CD4-positive, alpha-beta T cell treated with Interleukin-6 for 4 hours (primary cell): ENCODE measurements around the gene SYTL2.

Experiments
- DNase-seq: peaks from one replicate; pipeline ENCODE4 v3.0.0-alpha.2; 2020; ENCODE audit warnings: mixed read lengths

Gene SYTL2

DNA sequence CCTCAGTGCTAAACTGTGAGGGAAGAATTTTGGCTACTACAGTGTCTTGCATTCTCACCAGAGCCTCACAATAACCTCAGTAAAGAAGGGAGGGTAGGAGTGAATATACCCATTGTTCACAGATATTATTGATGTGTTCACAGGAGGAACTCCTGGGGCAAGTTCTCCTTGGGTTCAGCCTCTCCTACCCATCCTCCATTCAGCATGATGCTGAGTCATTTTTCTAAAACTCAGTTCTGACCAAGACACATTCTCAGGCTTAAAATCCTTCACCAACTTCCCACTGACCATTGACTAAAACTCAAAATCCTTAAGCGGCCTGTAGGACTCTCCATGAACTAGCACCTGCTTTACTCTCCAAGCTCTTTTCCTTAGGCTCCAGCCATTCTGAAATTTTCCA is 48.7 kb downstream of the SYTL2 start:
- no peak for DNase-seq

DNA sequence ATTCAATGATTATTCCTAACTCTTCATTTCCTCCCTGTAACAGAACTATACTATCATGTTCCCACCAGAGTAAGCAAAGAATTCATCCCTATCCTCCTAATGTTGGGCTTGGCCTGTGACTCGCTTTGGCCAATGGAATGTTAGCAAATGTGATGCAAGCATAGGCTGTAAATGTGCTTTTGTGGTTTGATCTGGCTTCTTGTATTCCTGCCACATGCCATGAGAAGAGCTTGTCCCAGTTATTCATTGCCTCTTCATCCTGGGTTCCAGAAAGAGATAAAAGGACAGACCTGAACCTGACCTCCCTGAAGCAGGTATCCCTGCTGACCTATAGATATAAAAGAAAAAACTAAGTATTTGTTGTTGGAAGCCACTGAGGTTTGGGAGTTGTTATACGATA is 51.0 kb downstream of the SYTL2 start:
- no peak for DNase-seq

DNA sequence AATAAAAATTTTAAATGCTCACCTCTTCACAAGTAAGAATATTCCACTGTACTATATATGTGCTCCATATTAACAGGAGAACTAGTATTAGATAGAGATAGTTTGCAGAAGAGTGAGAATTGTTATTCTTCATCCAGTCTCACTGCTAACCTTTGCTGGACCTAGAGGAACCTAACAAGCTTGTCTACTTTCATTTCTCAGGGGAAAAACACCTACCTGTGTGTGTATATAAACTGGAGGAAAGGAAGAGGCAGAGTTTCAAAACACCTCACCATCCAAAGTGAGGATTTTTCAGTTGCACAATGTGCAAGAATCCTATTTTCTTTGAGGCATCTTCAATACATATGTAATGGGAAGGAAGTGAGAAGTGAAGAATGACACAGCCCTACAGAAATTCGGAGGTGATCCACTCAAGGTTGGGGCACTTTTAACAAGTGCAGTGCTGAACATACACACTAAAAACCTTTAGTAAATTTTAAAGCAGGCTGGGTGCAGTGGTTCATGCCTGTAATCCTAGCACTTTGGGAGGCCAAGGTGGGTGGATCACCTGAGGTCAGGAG is 52.4 kb downstream of the SYTL2 start:
- no peak for DNase-seq

DNA sequence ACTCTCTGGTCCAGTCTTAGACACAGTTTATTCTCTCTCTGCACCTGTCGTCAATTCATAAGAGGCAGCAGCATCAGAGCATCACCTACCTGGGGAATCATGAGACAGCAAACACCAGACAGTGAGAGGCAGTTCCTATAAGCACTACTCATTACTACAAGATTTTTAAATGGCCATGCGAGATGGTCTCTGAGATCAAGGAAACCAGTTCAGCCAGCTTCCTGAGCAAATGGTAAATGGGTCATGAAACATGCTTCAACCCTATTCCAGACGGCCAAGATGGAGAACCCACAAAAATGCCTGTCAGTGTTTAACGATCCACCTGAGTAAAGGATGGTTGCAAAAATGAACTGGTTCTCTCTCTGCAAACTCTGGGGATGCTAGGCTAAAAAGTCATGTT is 52.9 kb downstream of the SYTL2 start:
- no peak for DNase-seq

DNA sequence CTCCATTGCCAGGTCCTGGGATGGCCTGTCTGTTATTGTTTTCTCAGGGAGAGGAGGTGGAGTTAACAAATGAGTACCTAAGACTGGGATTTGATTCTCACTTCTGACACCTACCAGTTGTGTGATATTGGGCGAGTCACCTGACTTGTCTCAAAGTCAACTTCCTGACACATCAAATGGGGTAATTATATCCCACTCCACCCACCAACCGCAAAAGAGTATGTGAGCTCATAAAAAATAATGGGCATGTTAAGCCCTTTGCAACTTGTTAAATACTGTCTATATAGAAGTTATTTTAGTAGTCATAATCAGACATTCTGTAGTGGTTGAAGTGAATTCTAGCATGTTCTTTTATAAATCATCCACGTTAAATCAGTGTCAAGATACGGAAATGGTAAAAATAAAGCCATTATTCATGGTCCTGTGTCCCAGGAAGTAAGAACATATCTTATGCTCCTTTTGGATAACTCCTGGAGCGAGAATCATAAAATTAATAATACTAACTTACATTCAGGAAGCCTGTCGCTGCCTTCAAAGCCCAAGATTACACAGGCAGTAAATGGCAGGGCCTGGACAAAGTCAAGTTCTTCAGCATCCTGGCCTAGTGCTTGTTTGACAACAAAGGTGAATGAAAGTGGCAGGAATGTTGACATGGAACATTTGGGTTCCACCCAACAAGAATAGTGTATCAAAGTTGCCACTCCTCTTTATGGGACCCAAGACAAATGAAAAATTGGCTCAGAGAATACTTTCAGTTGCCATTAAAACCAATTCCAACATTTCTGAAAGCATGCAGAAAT is 54.3 kb downstream of the SYTL2 start:
- DNase-seq: peak; percentile 54

DNA sequence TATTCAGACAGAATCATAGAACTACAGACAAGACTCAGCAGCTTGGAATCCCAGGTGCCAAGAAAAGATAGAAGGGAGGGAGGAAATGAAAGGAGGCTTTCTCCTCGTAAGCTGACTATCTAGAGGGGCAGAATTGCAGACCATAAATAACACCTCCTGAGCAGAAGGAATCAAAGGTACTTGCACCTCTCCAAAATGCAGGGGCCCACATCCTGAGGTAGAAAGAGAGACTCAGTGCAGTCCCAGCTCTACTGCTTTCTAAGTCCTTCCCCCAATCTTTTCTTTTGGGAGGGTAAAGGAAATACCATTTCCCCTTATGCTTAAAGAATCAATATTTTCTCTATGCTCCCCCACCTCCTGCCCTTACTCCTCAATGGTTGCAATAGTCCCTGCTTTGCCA is 55.2 kb downstream of the SYTL2 start:
- DNase-seq: no peak

DNA sequence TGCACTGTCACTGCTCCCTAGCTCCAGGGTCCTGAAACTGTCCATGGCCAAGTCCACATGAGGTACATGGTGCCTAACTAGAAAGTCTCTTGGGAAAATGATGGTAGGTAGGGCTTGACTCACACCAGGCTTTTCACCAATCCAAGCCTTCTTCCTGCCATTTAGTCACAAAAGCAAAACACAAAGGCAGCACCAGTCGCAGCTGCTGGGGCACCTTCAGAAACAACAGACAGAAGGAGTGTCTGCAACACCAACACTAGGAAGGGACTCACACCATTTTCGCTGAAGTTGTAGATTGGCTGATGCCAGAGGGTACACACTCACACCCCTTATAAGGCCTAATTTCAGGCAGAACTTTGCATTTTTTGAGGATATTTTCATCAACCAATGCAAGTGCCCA is 55.7 kb downstream of the SYTL2 start:
- DNase-seq: peak; percentile 38

DNA sequence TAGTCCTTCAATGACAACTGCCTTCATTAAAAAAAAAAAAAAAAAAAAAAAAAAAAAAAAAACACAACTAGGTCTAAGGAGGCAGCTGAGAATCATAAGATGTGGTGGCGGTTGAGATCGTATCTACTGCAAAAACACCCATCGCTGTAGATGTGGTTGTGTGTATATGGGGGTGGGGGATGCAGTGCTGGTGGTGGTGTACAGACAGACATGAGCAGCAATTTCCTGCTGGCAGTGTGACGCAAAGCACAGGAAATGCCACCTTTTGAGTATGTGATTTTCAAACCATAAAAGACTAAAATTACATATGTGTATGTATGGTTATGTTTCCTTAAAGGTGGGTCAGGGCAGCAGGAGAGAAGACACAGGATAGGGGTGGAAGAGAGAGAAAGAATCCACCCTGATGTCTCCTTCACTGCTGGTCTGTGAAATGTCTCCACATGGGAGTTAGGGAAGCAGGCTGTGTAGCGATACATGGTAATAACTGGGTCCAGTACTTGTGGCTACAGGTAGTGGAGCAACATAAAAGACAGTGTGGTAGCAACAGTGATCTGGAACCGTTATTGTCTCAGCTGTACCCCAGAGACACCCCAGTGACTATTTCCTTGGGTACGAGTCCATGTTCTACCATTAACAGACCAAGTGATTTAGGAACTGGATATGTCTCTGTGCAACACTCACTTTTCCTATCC is 57.9 kb downstream of the SYTL2 start:
- DNase-seq: peak; percentile 90

DNA sequence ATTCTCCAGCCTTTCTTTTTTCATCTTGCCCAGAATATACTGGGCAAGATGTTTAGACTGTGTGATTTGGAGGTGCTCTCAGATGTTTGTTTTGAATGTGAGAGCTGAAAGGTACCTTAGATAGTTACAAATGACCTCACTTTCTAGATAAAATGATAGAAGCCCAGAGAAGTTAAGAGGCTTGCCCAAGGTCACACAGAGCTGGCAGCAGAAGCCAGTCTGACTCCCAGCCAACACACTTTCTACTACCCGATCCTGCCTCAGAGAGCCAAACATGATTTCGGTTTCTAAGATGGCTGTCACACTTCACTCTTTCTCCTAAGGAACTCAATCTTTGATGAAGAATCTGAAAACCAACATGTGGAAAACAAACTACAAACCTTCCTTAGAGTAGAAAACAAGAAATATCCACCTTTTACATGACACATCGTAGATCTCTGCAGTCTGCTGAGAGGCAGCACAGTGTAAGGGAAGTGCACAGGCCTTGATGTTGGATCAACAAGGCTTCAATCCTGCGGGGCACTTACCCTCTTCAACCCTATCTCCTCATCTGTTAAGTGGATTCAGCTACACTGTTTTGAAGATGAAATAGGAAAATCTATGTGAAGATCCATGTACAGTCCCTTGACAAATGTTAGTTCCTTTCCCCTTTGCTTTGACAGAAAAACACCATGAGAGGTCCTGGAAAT is 58.6 kb downstream of the SYTL2 start:
- DNase-seq: peak; percentile 54

DNA sequence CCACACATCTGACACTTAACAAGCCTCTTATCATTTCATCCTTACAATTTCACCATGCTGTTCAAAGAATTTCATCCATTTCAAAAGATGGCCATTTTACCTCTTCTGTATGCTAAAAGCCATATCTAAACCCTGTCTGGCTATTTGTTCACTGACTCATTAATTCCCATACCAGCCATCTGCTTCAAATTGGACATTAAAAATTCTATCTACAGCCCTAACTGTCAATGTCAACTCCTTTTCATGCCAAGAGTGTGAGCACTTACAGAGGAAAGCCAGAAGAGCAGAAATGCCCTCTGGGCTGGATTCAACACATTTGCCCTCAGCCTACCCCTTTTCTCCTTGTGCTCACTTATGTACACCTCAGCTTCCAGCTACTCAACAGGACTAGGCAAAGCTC is 59.2 kb downstream of the SYTL2 start:
- DNase-seq: no peak

DNA sequence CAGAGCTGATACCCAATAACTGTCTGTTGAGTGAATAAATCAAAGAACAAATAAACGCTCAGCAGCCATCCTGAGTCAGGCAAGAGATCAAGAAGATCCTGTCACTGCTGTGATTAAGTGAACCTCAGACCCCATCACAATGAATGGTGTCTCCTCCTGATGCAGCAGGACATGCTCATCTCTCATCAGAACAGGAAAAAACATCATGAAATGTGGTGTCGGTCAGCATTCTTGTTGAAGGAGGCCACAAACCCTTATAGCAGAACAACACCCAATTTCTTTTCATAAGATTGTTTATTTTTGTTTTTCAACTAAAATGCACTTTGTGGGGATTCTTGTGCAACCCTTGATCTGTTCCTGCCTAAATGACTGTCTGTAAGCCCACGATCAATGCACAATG is 60.3 kb downstream of the SYTL2 start:
- DNase-seq: peak; percentile 15

DNA sequence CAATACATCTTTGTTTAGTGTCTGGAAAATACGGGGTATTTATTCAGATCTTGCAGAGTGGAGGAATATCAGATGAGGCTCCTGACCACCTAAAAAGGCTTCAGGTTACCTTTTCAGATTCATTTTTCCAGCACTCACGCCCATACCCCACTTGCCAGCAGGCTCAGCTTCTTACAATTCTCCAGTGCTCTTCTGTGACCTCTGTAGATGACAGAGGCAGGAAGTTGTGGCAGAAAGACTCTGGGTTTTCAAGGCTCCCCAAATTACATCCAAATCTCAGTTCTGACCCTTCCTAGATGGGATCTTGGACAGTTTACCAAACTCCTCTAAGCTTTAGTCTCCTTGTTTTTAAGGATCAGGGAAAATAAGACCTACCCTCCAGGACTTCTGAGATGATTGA is 61.1 kb downstream of the SYTL2 start:
- DNase-seq: peak; percentile 22

DNA sequence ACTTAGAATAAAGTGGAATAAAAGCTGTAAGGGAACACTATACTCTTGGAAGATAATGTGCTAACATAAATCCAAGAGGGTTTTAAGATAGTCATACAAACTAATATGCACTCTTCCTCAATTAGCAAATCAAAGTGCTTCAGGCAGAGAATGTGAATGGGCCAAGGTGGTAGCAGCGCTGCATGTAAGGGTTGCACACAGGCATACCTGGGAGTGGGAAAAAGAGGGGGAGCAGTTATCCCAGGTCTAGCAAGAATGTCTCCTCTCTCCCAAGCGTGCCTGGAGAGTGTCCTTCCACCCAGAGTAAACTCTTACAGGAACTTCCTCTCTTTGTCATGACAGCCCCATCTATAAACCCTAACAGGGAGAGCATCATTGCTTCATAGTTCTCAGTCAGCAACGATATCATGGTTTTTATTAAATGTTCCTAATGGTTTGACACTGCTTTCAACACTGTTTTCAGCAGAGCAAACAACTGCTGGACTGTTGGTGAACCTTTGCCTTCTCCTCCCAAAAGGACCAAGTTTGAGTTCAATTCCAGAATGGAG is 61.6 kb downstream of the SYTL2 start:
- DNase-seq: no peak

DNA sequence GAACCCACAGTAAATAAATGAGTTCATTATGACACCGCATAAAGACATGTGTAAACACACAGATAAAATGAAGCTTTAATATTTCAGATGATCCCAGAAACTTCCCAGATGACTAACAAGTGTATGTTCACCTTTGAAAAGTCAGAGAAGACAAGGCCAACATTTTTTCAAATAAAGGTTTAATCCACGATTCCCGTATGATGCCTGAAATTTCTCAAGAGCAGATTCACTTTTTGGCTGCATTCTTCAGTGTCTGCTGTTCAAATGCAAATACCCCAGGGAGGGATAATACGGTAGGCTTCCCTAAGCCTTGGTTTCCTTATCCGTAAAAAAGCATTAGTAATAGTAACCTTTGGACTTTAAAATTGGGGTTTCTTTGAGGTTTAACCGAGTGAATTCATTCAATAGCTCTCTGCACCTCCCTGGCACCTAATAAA is 62.5 kb downstream of the SYTL2 start:
- no peak for DNase-seq

DNA sequence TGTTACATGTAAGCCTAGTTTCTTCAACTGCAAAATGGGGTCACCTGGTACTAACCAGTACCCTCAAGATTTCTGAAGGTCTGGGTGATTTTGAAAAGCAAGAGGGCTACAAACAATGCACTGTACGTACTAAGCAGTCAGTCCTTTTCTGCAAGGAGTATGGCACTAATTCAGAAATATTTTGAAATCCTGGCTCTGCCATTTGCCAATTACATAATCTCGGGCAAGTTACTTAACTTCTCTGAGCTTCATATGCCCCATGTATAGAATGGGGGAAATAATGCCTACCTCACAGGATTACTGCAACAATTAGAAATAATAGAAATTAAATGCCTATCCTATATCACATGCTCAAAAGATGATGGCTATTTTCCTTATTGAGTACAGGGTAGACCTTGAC is 64.3 kb downstream of the SYTL2 start:
- no peak for DNase-seq

DNA sequence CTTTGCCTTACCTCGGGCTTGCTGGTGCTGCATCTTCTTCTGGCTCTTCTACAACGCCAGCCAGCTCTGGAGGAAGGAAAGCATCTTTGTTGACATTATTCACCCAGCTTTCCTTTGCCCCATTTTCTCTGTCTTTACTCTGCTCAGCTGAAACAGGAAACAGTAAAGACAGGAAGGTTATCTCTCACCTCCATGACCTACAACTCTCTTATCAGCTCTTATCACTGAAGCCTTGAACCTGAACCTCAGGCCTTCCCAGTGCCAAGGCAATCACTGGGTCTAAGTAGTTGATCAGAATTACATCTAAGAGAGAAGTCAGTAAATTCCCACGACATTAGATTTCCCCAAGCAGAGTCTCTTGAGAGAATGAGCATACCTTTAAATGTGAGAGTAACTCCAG is 65.3 kb downstream of the SYTL2 start:
- peak; percentile 29 for DNase-seq

DNA sequence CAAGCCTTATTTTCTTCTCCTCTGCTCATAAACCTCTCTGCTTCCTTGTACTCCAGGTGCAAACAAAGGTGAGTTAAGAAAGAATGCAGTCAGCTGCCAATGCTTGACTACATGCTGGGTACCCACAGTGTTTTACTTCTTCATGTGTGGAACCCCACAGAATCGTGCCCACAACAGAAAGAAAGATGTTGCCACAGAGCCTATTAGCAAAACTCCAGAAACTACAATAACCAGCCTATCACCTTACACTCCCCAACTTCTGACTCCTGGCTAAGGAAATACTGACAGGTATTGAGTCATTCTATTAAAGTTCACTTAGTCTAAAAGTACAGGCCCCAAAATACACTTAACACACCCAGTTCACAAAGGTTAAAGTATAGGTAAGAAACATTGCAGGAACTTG is 68.1 kb downstream of the SYTL2 start:
- DNase-seq: no peak

DNA sequence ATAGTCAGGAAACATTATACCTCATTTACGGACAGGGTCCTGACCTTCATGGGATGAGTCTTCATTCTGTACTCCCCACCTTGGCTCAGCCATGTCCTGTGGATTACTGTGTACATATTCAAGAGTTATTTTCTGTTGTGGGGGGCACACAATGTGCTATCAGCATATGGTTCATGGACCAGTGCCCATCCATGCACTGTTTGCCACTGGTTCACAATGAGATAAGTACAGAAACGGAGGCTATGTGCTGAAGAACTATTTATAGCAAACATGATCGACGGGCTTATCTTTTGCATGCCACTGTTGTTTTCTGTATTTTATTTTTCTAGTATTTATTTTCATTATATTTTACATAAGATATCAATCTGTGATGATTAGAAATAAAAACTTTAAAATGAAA is 68.6 kb downstream of the SYTL2 start:
- no peak for DNase-seq

DNA sequence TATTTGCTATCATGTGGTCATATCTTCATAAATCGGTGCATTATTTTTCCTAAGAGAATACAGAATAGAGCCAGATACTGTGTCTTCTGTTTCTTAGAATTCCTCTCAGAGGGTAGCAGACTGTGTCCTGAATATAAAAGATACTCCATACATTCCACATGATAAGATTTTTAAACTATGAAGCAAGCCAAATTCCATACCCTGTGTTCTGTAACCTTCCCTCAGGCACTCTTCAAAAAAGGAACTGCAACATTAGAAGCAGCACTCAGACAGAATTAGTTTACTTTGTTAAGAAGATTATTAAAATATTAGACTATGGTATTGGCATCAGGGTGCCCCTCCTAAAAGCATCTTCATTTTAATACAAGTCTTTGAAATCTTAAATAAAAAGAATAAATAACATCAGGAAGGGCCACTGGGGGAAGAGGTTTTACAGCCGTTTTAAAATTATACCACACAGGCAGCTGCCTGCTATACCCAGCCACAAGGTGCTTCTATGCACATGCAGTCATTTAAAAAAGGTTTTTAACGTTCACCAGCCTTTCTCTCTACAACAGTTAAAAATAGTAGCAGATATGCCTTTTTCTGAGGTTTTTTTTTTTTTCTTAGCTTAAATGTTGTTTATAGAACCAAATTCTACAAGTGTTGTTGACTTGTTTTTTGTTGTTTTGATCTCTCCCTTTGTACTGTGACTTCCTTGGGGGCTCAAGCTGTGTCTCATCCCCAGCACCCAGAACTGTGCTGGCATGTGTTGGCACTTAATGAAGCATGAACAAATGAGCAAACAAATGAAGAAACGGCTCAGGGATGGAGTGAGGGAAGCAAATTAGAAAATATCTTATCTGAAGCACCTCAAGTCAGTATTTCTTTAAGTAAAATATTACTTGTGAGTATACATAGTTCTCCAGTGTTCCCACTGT is 70.2 kb downstream of the SYTL2 start:
- DNase-seq: no peak

DNA sequence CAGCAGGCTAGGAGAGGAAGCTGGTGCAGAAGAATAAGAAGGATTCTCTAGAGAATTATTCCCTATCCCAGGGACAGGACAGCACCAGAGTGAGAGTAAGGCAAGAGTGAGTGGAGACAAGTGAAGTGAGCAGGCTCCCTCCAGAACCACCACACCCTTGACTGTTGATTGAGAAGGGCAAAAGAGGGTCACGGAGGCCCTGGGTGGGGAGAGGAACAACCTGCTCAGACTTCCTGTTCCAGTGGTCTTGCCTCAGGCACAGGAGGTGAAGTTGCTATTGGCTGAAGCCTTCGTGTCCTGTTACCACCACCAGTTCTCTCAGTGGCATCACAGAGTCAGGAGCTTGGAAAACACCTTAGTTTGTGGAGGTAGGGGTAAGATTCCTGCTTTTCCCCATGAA is 73.2 kb downstream of the SYTL2 start:
- no peak for DNase-seq

DNA sequence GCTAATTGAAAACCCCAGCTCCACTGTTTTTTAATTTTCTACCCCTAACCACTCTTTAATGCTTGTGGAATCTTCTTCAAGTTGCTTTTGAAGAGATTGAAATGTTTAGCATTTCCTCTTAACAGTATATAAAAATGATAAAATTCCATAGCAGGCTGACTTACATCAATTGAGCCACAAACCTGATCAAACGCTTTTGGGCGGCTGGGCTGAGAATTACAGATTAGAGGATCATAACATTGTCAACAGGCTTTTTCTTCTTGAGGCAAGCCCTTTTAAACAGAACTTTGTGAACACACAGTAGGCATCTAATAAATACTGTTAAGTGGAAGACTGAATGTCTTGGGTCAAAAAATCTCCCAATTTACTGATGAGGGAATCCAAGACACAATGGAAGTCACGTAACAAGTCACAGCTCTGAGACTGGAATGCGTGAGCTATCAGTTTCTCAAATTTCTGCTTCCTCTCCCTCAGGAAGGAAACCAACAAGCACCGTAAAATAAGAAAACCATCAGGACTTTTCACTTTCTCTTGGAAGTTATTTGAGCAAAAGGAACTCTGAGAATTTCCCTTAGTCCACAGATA is 75.0 kb downstream of the SYTL2 start:
- no peak for DNase-seq

DNA sequence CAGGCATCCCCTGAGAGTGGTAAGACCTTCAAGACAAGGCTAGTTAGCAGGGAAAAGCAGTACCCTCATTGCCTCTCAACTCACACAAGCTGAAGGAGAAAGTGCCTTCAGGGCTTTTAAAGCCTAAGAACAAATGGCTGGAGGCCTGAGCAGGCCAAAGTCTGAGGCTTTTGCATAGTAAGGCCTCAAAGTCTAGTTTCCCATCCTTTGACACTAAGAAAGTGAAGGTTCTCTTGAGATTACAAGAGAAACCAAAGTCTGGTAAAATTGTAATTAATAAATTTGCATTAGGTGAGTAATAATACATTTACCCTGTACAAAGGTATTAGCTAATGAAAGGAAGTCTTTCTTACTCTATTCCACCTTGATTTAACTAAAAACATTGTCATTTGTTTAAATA is 78.0 kb downstream of the SYTL2 start:
- DNase-seq: no peak
